K562 (cell line): ENCODE data around the gene NOS1. TPM values are rescaled to one million over a fixed set of nuclear protein-coding genes. Genes with fewer than 3 reads are reported as not detected.

Experiments
- ATAC-seq: fragments of 200-7000 bp; cut with Tn5 transposase; 3 replicates; pipeline ENCODE4 v1.9.1; 2020; ENCODE audit warnings: moderate library complexity
- BruUV-seq: library from RNA; stranded (reverse); fragments of 400-500 nt; replicated peaks from 2 replicates; lab custom pipeline; 2021; lab: Mats Ljungman, UMichigan
- CTCF ChIA-PET: fragments of 300-600 bp; formaldehyde crosslinking; extraction: SDS; loops from one replicate; lab custom pipeline; 2021; ENCODE audit warnings: low intra/inter-chr PET ratio; lab: Yijun Ruan, JAX
- POLR2A ChIA-PET: fragments of 300-600, 350-650 bp; sonication (Branson Sonifier 250); formaldehyde crosslinking; extraction: SDS; loops from one replicate; lab custom pipeline; 2021; ENCODE audit warnings: antibody characterized with exemption, inconsistent platforms; lab: Yijun Ruan, JAX
- DNase-seq, 4 experiments: peaks; one replicate each; pipeline versions ENCODE4 v3.0.0 to v3.0.0-alpha.2; 2011 to 2018; ENCODE audit warnings: low spot score in 3 of 4, mixed read lengths in 3 of 4; ENCODE audit errors: extremely low read depth in 1 of 4
- FAIRE-seq: peaks from 2 replicates; lab custom pipeline; 2011; peaks lifted over from hg19 to GRCh38; lab: Jason Lieb, UNC
- H2AFZ ChIP-seq: 2 replicates; pipeline ENCODE4 v1.6.0; 2011; ENCODE audit warnings: low read depth, low read length, control low read depth, inconsistent platforms
- H3K27ac ChIP-seq: fragments of 200-600 bp; 3 replicates; pipeline ENCODE4 v1.8.0; 2011; ENCODE audit warnings: low read depth, mild to moderate bottlenecking, control low read depth, inconsistent platforms, low read length, moderate library complexity, mixed read lengths; ENCODE audit errors: extremely low read depth
- H3K27me3 ChIP-seq, 2 experiments: fragments of 300-600 bp in 1 of 2; 2 replicates in 1 of 2; 3 replicates in 1 of 2; pipeline versions ENCODE4 v1.6.0 to v1.8.0; 2011; ENCODE audit warnings: inconsistent platforms in 2 of 2, low read length in 2 of 2, mild to moderate bottlenecking in 1 of 2, mixed read lengths in 1 of 2, moderate library complexity in 1 of 2; ENCODE audit not compliant: control insufficient read depth in 2 of 2, insufficient read depth in 2 of 2
- H3K36me3 ChIP-seq: fragments of 300-600 bp; 3 replicates; pipeline ENCODE4 v1.8.0; 2011; ENCODE audit warnings: mild to moderate bottlenecking, low read length, inconsistent platforms; ENCODE audit not compliant: control insufficient read depth, insufficient read depth
- H3K4me1 ChIP-seq, 2 experiments: fragments of 200-600 bp in 1 of 2; replicated peaks in 1 of 2; 2 replicates in 1 of 2; 3 replicates in 1 of 2; pipeline versions ENCODE4 v1.5.1 to v1.8.0; 2011; ENCODE audit warnings: inconsistent platforms in 2 of 2, low read length in 2 of 2, mild to moderate bottlenecking in 1 of 2, mixed read lengths in 1 of 2, moderate library complexity in 1 of 2; ENCODE audit not compliant: control insufficient read depth in 2 of 2, insufficient read depth in 2 of 2
- H3K4me2 ChIP-seq: 2 replicates; pipeline ENCODE4 v1.6.1; 2011; ENCODE audit warnings: low read length, control low read depth, inconsistent platforms, mixed read lengths; ENCODE audit not compliant: insufficient read depth
- H3K4me3 ChIP-seq: fragments of 200-600 bp; sonication (generic), shearing (Covaris generic); 2 replicates; pipeline ENCODE4 v1.5.1; 2016; ENCODE audit warnings: control low read depth, inconsistent platforms
- H3K79me2 ChIP-seq: fragments of 200-600 bp; 3 replicates; pipeline ENCODE4 v1.8.0; 2011; ENCODE audit warnings: low read length, inconsistent platforms; ENCODE audit not compliant: control insufficient read depth, insufficient read depth
- H3K9ac ChIP-seq, 2 experiments: 2 replicates each; pipeline versions ENCODE4 v1.6.0 to v1.6.1; 2011; ENCODE audit warnings: low read depth in 2 of 2, low read length in 2 of 2, control low read depth in 1 of 2, inconsistent platforms in 1 of 2, mild to moderate bottlenecking in 1 of 2, mixed read lengths in 1 of 2; ENCODE audit not compliant: insufficient read depth in 1 of 2
- H3K9me1 ChIP-seq: one replicate; pipeline ENCODE4 v1.6.0; 2011; ENCODE audit warnings: inconsistent platforms, mild to moderate bottlenecking, low read length, moderate library complexity; ENCODE audit not compliant: control insufficient read depth, insufficient read depth
- H3K9me3 ChIP-seq: replicated peaks from 2 replicates; pipeline ENCODE4 v1.5.1; 2011; ENCODE audit warnings: low read depth, low read length, inconsistent platforms; ENCODE audit not compliant: control insufficient read depth, insufficient read depth
- H4K20me1 ChIP-seq: replicated peaks from 2 replicates; pipeline ENCODE4 v1.6.1; 2011; ENCODE audit warnings: low read length, inconsistent platforms, mixed read lengths; ENCODE audit not compliant: control insufficient read depth, insufficient read depth
- CGGBP1 ChIP-seq: fragments of 250-450 bp; sonication (Bioruptor Pico); IDR thresholded peaks from 2 replicates; pipeline ENCODE4 v1.9.0; 2021; ENCODE audit warnings: mild to moderate bottlenecking
- GTF2A2 ChIP-seq: IDR thresholded peaks from 2 replicates; pipeline ENCODE4 v1.6.1; 2016; ENCODE audit warnings: mild to moderate bottlenecking, missing genetic modification characterization, missing compliant biosample characterization
- HDAC1 ChIP-seq, 2 experiments: fragments of 450-650 bp; IDR thresholded peaks; 2 replicates each; pipeline ENCODE4 v1.6.1; 2016 to 2017; ENCODE audit warnings: inconsistent platforms in 1 of 2, mild to moderate bottlenecking in 1 of 2, moderate library complexity in 1 of 2
- MITF ChIP-seq: IDR thresholded peaks from 2 replicates; pipeline ENCODE4 v1.6.1; 2014; ENCODE audit warnings: antibody characterized with exemption
- NR4A1 ChIP-seq, 2 experiments: fragments of 250-450 bp in 1 of 2; fragments of 450-650 bp in 1 of 2; sonication (Bioruptor Pico) in 1 of 2; IDR thresholded peaks; 2 replicates each; pipeline versions ENCODE4 v1.4.0 to v1.6.1; 2016 to 2020; ENCODE audit warnings: mild to moderate bottlenecking in 2 of 2, missing compliant biosample characterization in 1 of 2, missing genetic modification characterization in 1 of 2, moderate library complexity in 1 of 2
- PTTG1 ChIP-seq: fragments of 450-650 bp; IDR thresholded peaks from 2 replicates; pipeline ENCODE4 v1.6.1; 2016; ENCODE audit warnings: low read depth, mild to moderate bottlenecking, missing genetic modification characterization, missing compliant biosample characterization
- RFX5 ChIP-seq: IDR thresholded peaks from 2 replicates; pipeline ENCODE4 v1.6.1; 2011; ENCODE audit warnings: low read depth, mild to moderate bottlenecking, improper control_type of control experiment, low read length
- ZC3H8 ChIP-seq: fragments of 450-650 bp; IDR thresholded peaks from 2 replicates; pipeline ENCODE4 v1.6.1; 2017
- ZNF124 ChIP-seq: sonication (generic); formaldehyde crosslinking; IDR thresholded peaks from 2 replicates; pipeline ENCODE4 v1.8.1; 2022; ENCODE audit warnings: missing genetic modification reagents
- WGBS: fragments of 100-300 bp; shearing (Covaris generic); methylation state at CpG from one replicate; pipeline ENCODE4 v1.1.6; 2016; ENCODE audit warnings: low coverage, mixed read lengths; ENCODE audit not compliant: insufficient coverage; ENCODE audit errors: missing lambda C conversion rate; 5-methylcytosine and 5-hydroxymethylcytosine counted together
- in situ Hi-C: fragments of 300-500 bp; cut with MboI; formaldehyde crosslinking; loops from 4 replicates; pipeline ENCODE4 v1.15.0; 2018; ENCODE audit warnings: inconsistent platforms, mixed read lengths
- intact Hi-C: fragments of 100-400 bp; cut with micrococcal nuclease; formaldehyde crosslinking; loops from 2 replicates; pipeline ENCODE4 v1.14.2; 2022
- polyA plus RNA-seq, 8 experiments: library from polyadenylated mRNA; depleted of rRNA in 4 of 8; stranded (reverse) in 5 of 8; unstranded in 3 of 8; fragments of >200 nt; fragmentation: Nextera tagmentation in 2 of 8; fragmentation: Illumina TruSeq in 1 of 8; extraction: Ambion mirVana in 2 of 8; extraction: Trizol in 1 of 8; gene quantifications; 2 replicates each; pipeline versions ENCODE4 v1.2.1 to v1.2.3, GENCODE V29; 2011 to 2014; ENCODE audit warnings: inconsistent platforms in 1 of 8, missing spikeins in 1 of 8
- total RNA-seq, 7 experiments: library from RNA; depleted of rRNA in 6 of 7; stranded (reverse); fragments of >200 nt in 6 of 7; fragmentation: Illumina TruSeq in 2 of 7; extraction: Trizol in 2 of 7; gene quantifications; 2 replicates each; pipeline versions ENCODE4 v1.2.1 to v1.2.3, GENCODE V29; 2011 to 2021; ENCODE audit warnings: low replicate concordance in 1 of 7

Gene NOS1
- total and polyA plus RNA-seq, 9 of the 15 experiments (the other 6 are each of a cell fraction or from before 2014, with no cell fraction given): not detected

GRCh38 chr12:117162633-117163032 is 198.8 kb downstream of the NOS1 start:
- H3K9ac ChIP-seq: no peak overlapping the region
- no peak for ATAC-seq
- in situ Hi-C loops: no loop called here
- ChIA-PET POLR2A (no interaction called here), CTCF (no interaction called here)
- H3K27me3 ChIP-seq: no peaks in the 10 kb centered on the region
- H3K27ac ChIP-seq: no peak overlapping the region
- H3K9me1 ChIP-seq: no peaks in the 10 kb centered on the region
- FAIRE-seq: no peak
- H2AFZ ChIP-seq: no peak overlapping the region
- no peaks in the 10 kb centered on the region for H4K20me1 ChIP-seq
- WGBS: 72% methylated on average over 7 of the region's 7 CpGs
- intact Hi-C loops: no loop called here
- no peaks in the 10 kb centered on the region for H3K9me3 ChIP-seq
- no peaks in the 10 kb centered on the region; a peak in 1 of 5 replicates for H3K4me1 ChIP-seq
- no peak overlapping the region for H3K4me3 ChIP-seq
- no peak for DNase-seq
- H3K36me3 ChIP-seq: peaks cover 72% of the 10 kb centered on the region; the same call in 2 of the 3 replicates
- H3K4me2 ChIP-seq: no peak overlapping the region
- no peaks in the 10 kb centered on the region for H3K79me2 ChIP-seq
- no TSS peak for BruUV-seq
- no peak for TF ChIP-seq GTF2A2 (tag)
- TF ChIP-seq NR4A1 (CRISPR knock-in tag; IDR thresholded peaks at IDR 0.05): no peak
- TF ChIP-seq NR4A1 (tag; IDR thresholded peaks at IDR 0.05): no peak
- TF ChIP-seq ZNF124 (CRISPR knock-in tag): no peak
- no peak for TF ChIP-seq RFX5
- TF ChIP-seq HDAC1 (IDR thresholded peaks at IDR 0.05): no peak
- TF ChIP-seq MITF: no peak
- TF ChIP-seq ZC3H8: no peak
- no peak for TF ChIP-seq PTTG1 (tag)
- no peak for TF ChIP-seq CGGBP1
